Smooth muscle cell (in vitro differentiated cells): Measurements from ENCODE around the gene SLC6A20. TPM values are rescaled to one million over a fixed set of nuclear protein-coding genes. Genes with fewer than 3 reads are reported as not detected.

Experiments
- DNase-seq: peaks from one replicate; lab custom pipeline; 2025; ENCODE audit not compliant: unreplicated experiment; lab: John Stamatoyannopoulos, UW
- H2AFZ ChIP-seq: fragments of 200-600 bp; sonication (generic); 2 replicates; pipeline ENCODE4 v1.6.0; 2016; ENCODE audit warnings: antibody characterized with exemption, low read depth, mild to moderate bottlenecking
- H3F3A ChIP-seq: fragments of 200-600 bp; sonication (generic); 2 replicates; pipeline ENCODE4 v1.6.0; 2017; ENCODE audit warnings: antibody characterized with exemption, low read depth
- H3K27ac ChIP-seq: fragments of 200-600 bp; sonication (generic); 2 replicates; pipeline ENCODE4 v1.5.1; 2016; ENCODE audit warnings: low read depth, mild to moderate bottlenecking
- H3K27me3 ChIP-seq: fragments of 200-600 bp; sonication (generic); 2 replicates; pipeline ENCODE4 v1.6.1; 2016; ENCODE audit warnings: low read depth, mild to moderate bottlenecking
- H3K36me3 ChIP-seq: fragments of 200-600 bp; sonication (generic); 2 replicates; pipeline ENCODE4 v1.5.1; 2016; ENCODE audit warnings: low read depth
- H3K4me1 ChIP-seq: fragments of 200-600 bp; sonication (generic); 2 replicates; pipeline ENCODE4 v1.5.1; 2016; ENCODE audit warnings: low read depth
- H3K4me2 ChIP-seq: fragments of 200-600 bp; sonication (generic); 2 replicates; pipeline ENCODE4 v1.6.0; 2016; ENCODE audit warnings: mild to moderate bottlenecking
- H3K4me3 ChIP-seq: fragments of 200-600 bp; sonication (generic); 2 replicates; pipeline ENCODE4 v1.5.1; 2016; ENCODE audit warnings: mild to moderate bottlenecking
- H3K79me2 ChIP-seq: fragments of 200-600 bp; sonication (generic); 2 replicates; pipeline ENCODE4 v1.6.0; 2016; ENCODE audit warnings: low read depth, mild to moderate bottlenecking
- H3K9ac ChIP-seq: fragments of 200-600 bp; sonication (generic); 2 replicates; pipeline ENCODE4 v1.6.0; 2016; ENCODE audit warnings: low read depth
- H3K9me3 ChIP-seq: fragments of 200-600 bp; sonication (generic); replicated peaks from 2 replicates; pipeline ENCODE4 v1.5.1; 2016; ENCODE audit warnings: low read depth
- H4K20me1 ChIP-seq: fragments of 200-600 bp; sonication (generic); 2 replicates; pipeline ENCODE4 v1.6.0; 2016; ENCODE audit warnings: low read depth
- CTCF ChIP-seq: fragments of 200-600 bp; sonication (generic); IDR thresholded peaks from 2 replicates; pipeline ENCODE4 v1.5.1; 2017; ENCODE audit warnings: borderline replicate concordance, mild to moderate bottlenecking, antibody characterized with exemption; ENCODE audit not compliant: insufficient read depth, poor library complexity, severe bottlenecking
- WGBS: methylation state at CpG from one replicate; pipeline ENCODE4 v1.1.7; 2016; ENCODE audit warnings: low lambda C conversion rate; 5-methylcytosine and 5-hydroxymethylcytosine counted together
- polyA plus RNA-seq: library from polyadenylated mRNA; unstranded; fragments of >200 nt; fragmentation: Nextera tagmentation; extraction: Ambion mirVana; gene quantifications from 2 replicates; pipeline ENCODE4 v1.2.1, GENCODE V29; 2016
- total RNA-seq: library from RNA; depleted of rRNA; stranded (reverse); fragments of >200 nt; gene quantifications from 2 replicates; pipeline ENCODE4 v1.2.3, GENCODE V29; 2014

Gene SLC6A20
- total and polyA plus RNA-seq, 2 experiments from 2014 or later = 0.10 to 0.49 TPM

GRCh38 chr3:45774581-45775521 is 21.5 kb downstream of the SLC6A20 start:
- DNase-seq = no peak
- no peaks in the 10 kb centered on the region for H3K79me2 ChIP-seq
- H2AFZ ChIP-seq = no peak overlapping the region
- H3K4me2 ChIP-seq = no peak overlapping the region
- no peaks in the 10 kb centered on the region for H3K36me3 ChIP-seq
- WGBS = 87% methylated on average over 8 of the region's 8 CpGs
- H3K27ac ChIP-seq = no peak overlapping the region
- H3K27me3 ChIP-seq = peaks cover 15% of the 10 kb centered on the region
- no peaks in the 10 kb centered on the region for H3K4me1 ChIP-seq
- no peaks in the 10 kb centered on the region for H3K9me3 ChIP-seq
- H4K20me1 ChIP-seq = no peaks in the 10 kb centered on the region
- TF ChIP-seq CTCF = no peak
- H3K9ac ChIP-seq = no peak overlapping the region
- no peaks in the 10 kb centered on the region for H3F3A ChIP-seq
- no peak overlapping the region for H3K4me3 ChIP-seq

GRCh38 chr3:45773714-45774449 is 22.5 kb downstream of the SLC6A20 start:
- Histone ChIP-seq H3K4me1 (no peaks in the 10 kb centered on the region), H3K36me3 (no peaks in the 10 kb centered on the region), H3K9me3 (no peaks in the 10 kb centered on the region), H3K27ac (no peak overlapping the region), H2AFZ (no peak overlapping the region), H4K20me1 (no peaks in the 10 kb centered on the region), H3K4me2 (no peak overlapping the region), H3K79me2 (no peaks in the 10 kb centered on the region), H3K9ac (no peak overlapping the region), H3K27me3 (peaks cover 20% of the 10 kb centered on the region), H3K4me3 (no peak overlapping the region), H3F3A (no peaks in the 10 kb centered on the region)
- DNase-seq = no peak
- 75% methylated on average over 7 of the region's 7 CpGs for WGBS
- TF ChIP-seq CTCF = no peak

GRCh38 chr3:45773072-45773471 is 23.3 kb downstream of the SLC6A20 start:
- Histone ChIP-seq H3K27me3 (peaks cover 18% of the 10 kb centered on the region), H3K27ac (no peak overlapping the region), H3K9ac (no peak overlapping the region), H4K20me1 (no peaks in the 10 kb centered on the region), H3K4me3 (no peak overlapping the region), H3K79me2 (no peaks in the 10 kb centered on the region), H3K4me2 (no peak overlapping the region), H3F3A (no peaks in the 10 kb centered on the region), H3K4me1 (no peaks in the 10 kb centered on the region), H3K36me3 (no peaks in the 10 kb centered on the region), H3K9me3 (no peaks in the 10 kb centered on the region), H2AFZ (no peak overlapping the region)
- DNase-seq = no peak
- TF ChIP-seq CTCF = no peak
- 93% methylated on average over 5 of the region's 5 CpGs for WGBS
